NB4 (cell line): ENCODE results near the gene OTOP3.
"Not testable (repeated sequence)": the region's sequence is repeated elsewhere in the genome, so short reads cannot be mapped to it uniquely, and the experiment has no call there.

Source experiments
- DNase-seq: peaks from one replicate; pipeline ENCODE4 v3.0.0; 2010; ENCODE audit warnings: low read depth
- H3K4me3 ChIP-seq: one replicate; pipeline ENCODE4 v1.5.1; 2011; ENCODE audit warnings: mild to moderate bottlenecking, low read depth, low read length, moderate library complexity
- MYC ChIP-seq: IDR thresholded peaks from 2 replicates; pipeline ENCODE4 v1.6.1; 2011; ENCODE audit warnings: low read depth, low read length
- POLR2A ChIP-seq: IDR thresholded peaks from 2 replicates; pipeline ENCODE4 v1.6.1; 2011; ENCODE audit warnings: mild to moderate bottlenecking; ENCODE audit not compliant: insufficient read length; ENCODE audit errors: extremely low read depth
- TF ChIP-seq, protein P1 (sequence below): IDR thresholded peaks from one replicate; pipeline ENCODE4 v1.5.1; 2012; ENCODE audit warnings: low read depth, low read length
- TF ChIP-seq, protein P2 (sequence below): IDR thresholded peaks from 2 replicates; pipeline ENCODE4 v1.6.1; 2011; ENCODE audit warnings: low read depth, low read length

The OTOP3 gene

DNA sequence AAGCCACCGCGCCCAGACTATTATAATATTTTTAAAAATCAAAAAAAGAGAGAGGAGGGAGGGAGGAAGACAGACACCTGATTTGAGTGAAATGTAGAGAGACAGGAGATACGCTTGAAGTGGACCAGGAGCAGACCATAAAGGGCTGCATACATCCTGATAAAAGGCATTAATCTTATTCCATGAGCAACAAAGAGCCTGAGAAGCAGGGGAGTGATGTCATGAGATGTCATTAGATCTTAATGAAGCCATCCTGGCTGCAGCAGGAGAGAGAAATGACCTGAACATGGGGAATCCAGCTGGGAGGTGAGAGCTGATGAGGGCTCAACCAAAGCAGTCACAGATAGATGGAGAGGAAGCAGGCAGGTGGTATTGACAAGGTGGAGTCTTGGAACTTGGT, 42.1 kb downstream of the OTOP3 start:
- DNase-seq, result no peak
- no peak overlapping the region for H3K4me3 ChIP-seq
- TF ChIP-seq MYC, result no peak
- TF ChIP-seq, protein P1, sequence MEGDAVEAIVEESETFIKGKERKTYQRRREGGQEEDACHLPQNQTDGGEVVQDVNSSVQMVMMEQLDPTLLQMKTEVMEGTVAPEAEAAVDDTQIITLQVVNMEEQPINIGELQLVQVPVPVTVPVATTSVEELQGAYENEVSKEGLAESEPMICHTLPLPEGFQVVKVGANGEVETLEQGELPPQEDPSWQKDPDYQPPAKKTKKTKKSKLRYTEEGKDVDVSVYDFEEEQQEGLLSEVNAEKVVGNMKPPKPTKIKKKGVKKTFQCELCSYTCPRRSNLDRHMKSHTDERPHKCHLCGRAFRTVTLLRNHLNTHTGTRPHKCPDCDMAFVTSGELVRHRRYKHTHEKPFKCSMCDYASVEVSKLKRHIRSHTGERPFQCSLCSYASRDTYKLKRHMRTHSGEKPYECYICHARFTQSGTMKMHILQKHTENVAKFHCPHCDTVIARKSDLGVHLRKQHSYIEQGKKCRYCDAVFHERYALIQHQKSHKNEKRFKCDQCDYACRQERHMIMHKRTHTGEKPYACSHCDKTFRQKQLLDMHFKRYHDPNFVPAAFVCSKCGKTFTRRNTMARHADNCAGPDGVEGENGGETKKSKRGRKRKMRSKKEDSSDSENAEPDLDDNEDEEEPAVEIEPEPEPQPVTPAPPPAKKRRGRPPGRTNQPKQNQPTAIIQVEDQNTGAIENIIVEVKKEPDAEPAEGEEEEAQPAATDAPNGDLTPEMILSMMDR, result no peak
- TF ChIP-seq, protein P2, sequence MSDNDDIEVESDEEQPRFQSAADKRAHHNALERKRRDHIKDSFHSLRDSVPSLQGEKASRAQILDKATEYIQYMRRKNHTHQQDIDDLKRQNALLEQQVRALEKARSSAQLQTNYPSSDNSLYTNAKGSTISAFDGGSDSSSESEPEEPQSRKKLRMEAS, result no peak
- TF ChIP-seq POLR2A, result no peak

DNA sequence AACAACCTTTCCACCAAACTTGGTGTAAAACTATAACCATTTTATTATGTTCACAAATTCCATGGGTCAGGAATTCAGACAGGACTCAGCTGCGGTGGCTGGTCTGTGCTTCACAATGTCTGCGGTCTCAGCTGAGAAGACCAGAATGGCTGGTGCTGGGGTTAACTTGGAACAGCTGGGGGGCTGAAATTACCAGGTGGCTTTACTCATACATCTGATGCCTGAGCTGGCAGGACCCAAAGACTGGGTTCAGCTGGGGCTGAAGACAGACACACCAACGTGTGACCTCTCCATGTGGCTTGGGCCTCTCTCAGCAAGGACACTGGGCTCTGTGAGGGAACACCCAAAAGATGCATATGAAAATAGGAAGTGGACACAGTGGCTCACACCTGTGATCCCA, 42.5 kb downstream of the OTOP3 start:
- TF ChIP-seq POLR2A (no peak), MYC (no peak)
- TF ChIP-seq, protein P2, result no peak
- TF ChIP-seq, protein P1, result no peak
- DNase-seq, result no peak

DNA sequence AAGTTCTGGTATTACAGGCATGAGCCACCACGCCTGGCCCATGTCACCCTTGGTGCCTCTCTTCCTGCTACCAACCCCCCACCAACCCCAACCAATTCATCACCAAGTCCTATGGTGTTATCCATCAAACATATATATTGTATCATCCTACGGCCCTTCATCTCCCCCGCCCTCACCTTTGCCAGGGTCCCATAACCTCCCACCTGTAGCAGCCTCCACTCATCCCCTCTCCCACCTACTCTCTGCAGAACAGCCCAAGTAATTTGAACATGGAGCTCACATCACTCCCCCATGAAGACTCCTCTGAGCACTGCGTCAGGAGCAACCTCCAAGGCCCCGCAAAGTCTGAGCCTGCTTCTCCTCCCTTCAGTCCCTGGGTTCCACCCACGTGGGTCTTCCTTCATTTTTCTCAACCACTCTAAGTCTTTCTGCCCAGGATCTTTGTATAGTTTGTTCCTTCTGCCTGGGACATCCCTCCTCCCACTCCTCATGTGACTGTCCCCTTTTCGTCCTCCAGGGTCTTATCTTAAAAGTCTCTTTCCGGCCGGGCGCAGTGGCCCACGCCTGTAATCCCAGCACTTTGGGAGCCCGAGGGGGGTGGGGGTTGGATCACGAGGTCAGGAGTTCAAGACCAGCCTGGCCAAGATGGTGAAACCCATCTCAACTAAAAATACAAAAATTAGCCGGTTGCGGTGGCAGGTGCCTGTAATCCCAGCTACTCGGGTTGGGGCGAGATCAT, 43.9 kb downstream of the OTOP3 start:
- no peak overlapping the region for H3K4me3 ChIP-seq
- DNase-seq, result no peak
- TF ChIP-seq MYC (no peak), POLR2A (no peak)
- TF ChIP-seq, protein P2, result no peak
- TF ChIP-seq, protein P1, result no peak

More for the DNA sequence above, 42.5 kb downstream of the OTOP3 start:
- no peak overlapping the region for H3K4me3 ChIP-seq

DNA sequence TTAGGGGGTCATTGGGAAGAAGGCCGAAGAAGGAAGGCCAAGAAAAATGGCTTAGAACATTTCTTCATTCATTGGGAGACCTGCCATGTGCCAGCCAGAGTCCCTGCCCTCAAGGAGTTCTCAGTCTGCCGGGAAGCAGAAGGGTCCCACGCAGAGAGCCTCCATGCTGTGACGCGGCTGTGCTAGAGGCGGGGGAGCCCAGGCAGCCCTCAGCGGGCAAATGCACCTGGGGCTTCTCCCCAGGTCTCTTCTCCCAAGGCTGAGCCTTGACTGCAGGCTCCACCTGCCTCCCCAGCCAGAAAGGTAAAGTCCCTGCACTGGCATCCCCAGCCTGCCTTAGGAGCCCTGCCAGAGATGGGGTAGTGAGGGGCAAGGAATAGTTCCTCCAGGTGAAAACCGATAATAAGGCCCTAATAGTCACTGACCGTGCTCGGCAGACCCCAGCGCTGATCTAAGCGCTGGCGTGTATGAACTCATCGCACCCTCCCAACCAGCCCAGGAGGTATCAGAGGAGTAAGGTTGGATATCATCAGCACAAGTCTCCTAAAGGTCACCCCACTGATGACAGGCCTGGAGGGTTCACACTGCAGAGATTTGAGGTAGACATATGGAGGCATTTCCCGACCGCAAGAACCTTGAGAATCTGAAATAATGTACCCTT, 45.8 kb downstream of the OTOP3 start:
- H3K4me3 ChIP-seq, result peak overlapping the region; percentile 36
- no peak for DNase-seq
- TF ChIP-seq, protein P2, result no peak
- TF ChIP-seq, protein P1, result no peak
- no peak for TF ChIP-seq POLR2A
- TF ChIP-seq MYC, result no peak

DNA sequence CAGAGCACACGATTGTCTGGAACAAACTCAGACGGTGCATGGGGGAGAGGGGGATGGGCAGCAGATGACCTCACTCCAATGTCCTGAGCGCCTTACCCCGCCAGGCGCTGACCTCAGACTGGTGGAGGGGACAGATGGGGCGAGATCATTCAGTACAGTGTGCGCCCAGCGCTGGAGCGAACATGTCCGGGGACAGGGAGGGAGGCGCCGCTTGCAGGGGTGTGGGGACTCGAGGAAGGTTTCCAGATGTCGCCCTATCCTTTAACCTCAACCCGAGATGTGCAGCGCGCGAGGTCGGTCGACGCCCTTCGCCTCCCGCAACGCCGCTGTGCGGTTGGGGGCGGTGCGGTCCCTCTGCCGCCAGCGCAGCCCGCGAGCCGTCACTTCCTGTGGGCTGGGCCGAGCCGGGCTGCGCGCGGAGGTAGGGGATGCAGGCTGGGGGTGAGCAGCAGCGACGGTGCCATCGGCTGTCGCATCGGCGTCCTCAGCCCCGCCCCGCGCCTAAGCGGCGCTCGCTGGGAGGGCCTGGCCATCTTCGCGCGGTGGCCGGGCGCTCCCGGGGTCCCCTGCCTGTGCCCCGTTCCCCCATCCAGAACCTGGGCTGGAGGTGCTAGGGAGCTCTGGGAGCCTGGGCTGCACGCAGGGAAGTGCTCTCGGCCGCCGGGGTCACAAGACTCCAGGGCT, 46.4 kb downstream of the OTOP3 start:
- DNase-seq, result peak; percentile 64
- TF ChIP-seq, protein P1, result no peak
- TF ChIP-seq, protein P2, result peak; percentile 51
- TF ChIP-seq MYC, result peak; percentile 42; the same call in 1 of the 2 replicates

DNA sequence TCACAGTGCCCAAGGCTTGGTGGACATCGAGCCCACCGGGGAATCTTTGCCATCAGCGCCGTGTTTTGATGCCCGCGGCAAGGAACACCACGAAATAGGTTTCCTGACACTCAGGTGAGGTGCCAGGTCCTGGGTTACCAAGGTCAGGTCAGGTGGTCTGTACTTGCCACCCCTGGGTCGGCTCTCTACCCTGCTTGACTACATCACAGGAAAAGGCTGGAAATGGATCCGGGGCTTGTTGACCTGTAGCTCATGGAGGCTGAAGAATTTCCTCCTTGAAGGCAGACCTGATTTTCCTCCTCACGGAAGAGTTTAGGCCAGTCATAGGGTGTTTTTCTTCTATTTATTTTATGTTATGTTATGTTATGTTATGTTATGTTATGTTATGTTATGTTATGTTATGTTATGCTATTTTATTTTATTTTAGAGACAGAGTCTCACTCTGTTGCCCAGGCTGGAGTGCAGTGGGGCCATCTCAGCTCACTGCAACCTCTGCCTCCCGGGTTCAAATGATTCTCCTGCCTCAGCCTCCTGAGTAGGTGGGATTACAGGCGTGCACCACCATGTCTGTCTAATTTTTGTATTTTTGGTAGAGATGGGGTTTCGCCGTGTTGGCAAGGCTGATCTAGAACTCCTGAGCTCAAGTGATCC, 47.1 kb downstream of the OTOP3 start:
- not testable (repeated sequence) for H3K4me3 ChIP-seq, DNase-seq

More for the DNA sequence above, 46.4 kb downstream of the OTOP3 start:
- peak overlapping the region; percentile 36 for H3K4me3 ChIP-seq
